ENCODE measurements around the gene ASTN2. TPM values are rescaled to one million over a fixed set of nuclear protein-coding genes. Genes with fewer than 3 reads are reported as not detected.

ASTN2 gene
- total and polyA plus RNA-seq, 10 of the 15 experiments (the other 5 are each of a cell fraction or from before 2014, with no cell fraction given) = 1.4 to 15.7 (median 7.0) TPM

GRCh38 chr9:117354997-117355396 lies 59.9 kb downstream of the ASTN2 start:
- in situ Hi-C loops (cut with MboI) = no loop called here
- no peak overlapping the region for H3K9ac ChIP-seq (ENCODE audit: control insufficient read depth, insufficient read depth, low read length)
- H2AFZ ChIP-seq (ENCODE audit: control insufficient read depth, low read depth, low read length) = no peak overlapping the region
- H3K4me3 ChIP-seq = no peak overlapping the region
- no peak overlapping the region for H3K27ac ChIP-seq (ENCODE audit: control insufficient read depth, insufficient read depth)
- H3K9me3 ChIP-seq (replicated peaks; ENCODE audit: control insufficient read depth, insufficient read depth, low read length) = no peaks in the 10 kb centered on the region
- no peaks in the 10 kb centered on the region for H3K4me1 ChIP-seq (ENCODE audit: control insufficient read depth, insufficient read depth, low read length)
- ChIA-PET CTCF (no interaction called here), SMC1A (ENCODE audit: uncharacterized antibody, unreplicated experiment) (interaction anchor here (1.3 kb wide), 1 partner anchor 20 kb away, joined by 3 read pairs; no protein-coding TSS in a partner anchor), POLR2A (no interaction called here), RAD21 (ENCODE audit: unreplicated experiment) (no interaction called here)
- ATAC-seq = no peak
- BruUV-seq (replicated peaks) = no TSS peak
- H4K20me1 ChIP-seq (ENCODE audit: control insufficient read depth, insufficient read depth) = no peaks in the 10 kb centered on the region
- H3K27me3 ChIP-seq (replicated peaks in 1 of 2; ENCODE audit: control insufficient read depth in 2 of 2, insufficient read depth in 2 of 2, low read length in 1 of 2) = no peaks in the 10 kb centered on the region
- no peak for FAIRE-seq
- TF ChIP-seq ZNF592 (IDR thresholded peaks at IDR 0.05) (no peak), CEBPZ (IDR thresholded peaks at IDR 0.05; ENCODE audit: low read depth, low read length) (no peak)
- no peak for DNase-seq (ENCODE audit: low read depth, low spot score)
- H3K4me2 ChIP-seq (ENCODE audit: control insufficient read depth, insufficient read depth) = no peak overlapping the region
- H3K36me3 ChIP-seq (ENCODE audit: control insufficient read depth in 2 of 2, insufficient read depth in 2 of 2, low read length in 1 of 2) = no peaks in the 10 kb centered on the region
- intact Hi-C loops (cut with micrococcal nuclease; ENCODE audit: unreplicated experiment) = no loop called here
- no peaks in the 10 kb centered on the region for H3K79me2 ChIP-seq (ENCODE audit: control insufficient read depth, insufficient read depth, low read length)
